Uterus (tissue), 2 donors: ENCODE measurements around the gene TTC16.

ENCODE experiments used
- POLR2A ChIP-seq, 2 donors: fragments of 450-650 bp; IDR thresholded peaks; one replicate each; pipeline ENCODE4 v1.6.1; 2016; ENCODE audit warnings: antibody characterized with exemption in 2 of 2, mild to moderate bottlenecking in 1 of 2, moderate library complexity in 1 of 2
- TF ChIP-seq, protein P1 (sequence below), 4 experiments: fragments of 200-600 bp in 2 of 4; fragments of 450-650 bp in 2 of 4; sonication (generic) in 2 of 4; IDR thresholded peaks; one replicate each; pipeline ENCODE4 v1.5.1; 2016 to 2019; ENCODE audit warnings: antibody characterized with exemption in 4 of 4, mild to moderate bottlenecking in 2 of 4, moderate library complexity in 1 of 4

DNA sequence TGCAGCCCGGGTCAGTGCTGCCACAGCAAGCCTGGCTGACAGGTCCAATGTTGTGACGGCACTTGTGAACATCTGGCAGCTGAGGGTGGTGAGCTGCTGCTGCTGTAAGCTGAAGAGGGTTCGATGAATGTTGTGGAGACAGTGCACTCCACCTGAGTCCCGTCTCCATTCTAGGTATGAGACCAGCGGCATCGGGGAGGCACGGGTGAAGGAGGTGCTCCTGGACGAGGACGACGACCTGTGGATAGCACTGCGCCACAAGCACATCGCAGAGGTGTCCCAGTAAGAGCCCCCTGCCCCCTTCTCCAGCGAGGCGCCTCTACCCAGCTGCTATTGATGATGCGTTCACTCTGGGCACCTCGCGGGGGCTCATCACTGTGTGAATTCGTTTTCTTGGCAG is 48.0 kb upstream of the TTC16 start:
- TF ChIP-seq, protein P1, sequence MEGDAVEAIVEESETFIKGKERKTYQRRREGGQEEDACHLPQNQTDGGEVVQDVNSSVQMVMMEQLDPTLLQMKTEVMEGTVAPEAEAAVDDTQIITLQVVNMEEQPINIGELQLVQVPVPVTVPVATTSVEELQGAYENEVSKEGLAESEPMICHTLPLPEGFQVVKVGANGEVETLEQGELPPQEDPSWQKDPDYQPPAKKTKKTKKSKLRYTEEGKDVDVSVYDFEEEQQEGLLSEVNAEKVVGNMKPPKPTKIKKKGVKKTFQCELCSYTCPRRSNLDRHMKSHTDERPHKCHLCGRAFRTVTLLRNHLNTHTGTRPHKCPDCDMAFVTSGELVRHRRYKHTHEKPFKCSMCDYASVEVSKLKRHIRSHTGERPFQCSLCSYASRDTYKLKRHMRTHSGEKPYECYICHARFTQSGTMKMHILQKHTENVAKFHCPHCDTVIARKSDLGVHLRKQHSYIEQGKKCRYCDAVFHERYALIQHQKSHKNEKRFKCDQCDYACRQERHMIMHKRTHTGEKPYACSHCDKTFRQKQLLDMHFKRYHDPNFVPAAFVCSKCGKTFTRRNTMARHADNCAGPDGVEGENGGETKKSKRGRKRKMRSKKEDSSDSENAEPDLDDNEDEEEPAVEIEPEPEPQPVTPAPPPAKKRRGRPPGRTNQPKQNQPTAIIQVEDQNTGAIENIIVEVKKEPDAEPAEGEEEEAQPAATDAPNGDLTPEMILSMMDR (IDR thresholded peaks at IDR 0.05), result no peak
- TF ChIP-seq POLR2A (IDR thresholded peaks at IDR 0.05), result no peak
